Osteocyte (in vitro differentiated cells): Measurements from ENCODE around the gene TMEM240. TPM values are rescaled to one million over a fixed set of nuclear protein-coding genes. Genes with fewer than 3 reads are reported as not detected.

Source experiments
- DNase-seq: peaks from one replicate; pipeline ENCODE4 v3.0.0; 2021; ENCODE audit warnings: mixed read lengths; ENCODE audit not compliant: unreplicated experiment; ENCODE audit errors: extremely low spot score
- H3K27ac Mint-ChIP-seq: one replicate; pipeline ENCODE4 v1.8.0; 2021; ENCODE audit warnings: mild to moderate bottlenecking, mixed read lengths; ENCODE audit not compliant: unreplicated experiment
- H3K27me3 Mint-ChIP-seq: one replicate; pipeline ENCODE4 v1.8.0; 2021; ENCODE audit warnings: mixed read lengths; ENCODE audit not compliant: unreplicated experiment
- H3K36me3 Mint-ChIP-seq: one replicate; pipeline ENCODE4 v1.8.0; 2021; ENCODE audit warnings: mixed read lengths; ENCODE audit not compliant: unreplicated experiment
- H3K4me1 Mint-ChIP-seq: one replicate; pipeline ENCODE4 v1.8.0; 2021; ENCODE audit warnings: mixed read lengths; ENCODE audit not compliant: unreplicated experiment
- H3K4me3 Mint-ChIP-seq: one replicate; pipeline ENCODE4 v1.8.0; 2021; ENCODE audit warnings: mild to moderate bottlenecking, moderate library complexity, mixed read lengths; ENCODE audit not compliant: unreplicated experiment
- H3K9me3 Mint-ChIP-seq: one replicate; pipeline ENCODE4 v1.8.0; 2021; ENCODE audit warnings: mixed read lengths; ENCODE audit not compliant: unreplicated experiment
- total RNA-seq: library from RNA; stranded (reverse); gene quantifications from 2 replicates; pipeline ENCODE4 v1.2.1, GENCODE V29; 2021
- TF ChIP-seq, protein P1 (sequence below): fragments of 200-600 bp; sonication (generic); IDR thresholded peaks from 2 replicates; pipeline ENCODE4 v1.5.0; 2021; ENCODE audit warnings: antibody characterized with exemption, mild to moderate bottlenecking, moderate library complexity

Gene TMEM240
- total RNA-seq, 1 donor from 2014 or later, result 16.6 TPM

DNA sequence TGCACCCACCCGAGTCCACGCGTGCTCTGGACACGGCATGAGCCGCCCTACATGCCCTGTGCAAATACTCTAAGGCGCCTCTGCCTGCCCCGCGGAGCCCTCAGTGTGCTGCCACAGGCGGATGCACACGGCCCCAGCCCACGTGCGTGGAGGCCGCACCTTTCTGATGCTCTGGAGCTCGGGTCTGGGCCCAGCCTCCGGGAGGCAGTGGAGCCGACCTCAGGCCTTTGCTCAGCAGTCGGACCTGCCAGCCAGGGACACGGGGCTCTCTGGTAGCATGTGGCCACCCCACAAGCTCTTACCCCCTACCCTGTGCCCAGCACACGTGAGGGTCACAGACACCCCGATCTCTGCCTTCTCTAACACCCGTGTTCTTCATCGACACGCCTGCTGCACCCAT, 2.1 kb downstream of the TMEM240 start:
- no peak for DNase-seq
- H3K36me3 Mint-ChIP-seq, result no peaks in the 10 kb centered on the region
- H3K9me3 Mint-ChIP-seq, result no peaks in the 10 kb centered on the region
- no peaks in the 10 kb centered on the region for H3K27me3 Mint-ChIP-seq
- H3K4me1 Mint-ChIP-seq, result peaks cover 5% of the 10 kb centered on the region
- peak overlapping the region; percentile 75 for H3K4me3 Mint-ChIP-seq
- TF ChIP-seq, protein P1, sequence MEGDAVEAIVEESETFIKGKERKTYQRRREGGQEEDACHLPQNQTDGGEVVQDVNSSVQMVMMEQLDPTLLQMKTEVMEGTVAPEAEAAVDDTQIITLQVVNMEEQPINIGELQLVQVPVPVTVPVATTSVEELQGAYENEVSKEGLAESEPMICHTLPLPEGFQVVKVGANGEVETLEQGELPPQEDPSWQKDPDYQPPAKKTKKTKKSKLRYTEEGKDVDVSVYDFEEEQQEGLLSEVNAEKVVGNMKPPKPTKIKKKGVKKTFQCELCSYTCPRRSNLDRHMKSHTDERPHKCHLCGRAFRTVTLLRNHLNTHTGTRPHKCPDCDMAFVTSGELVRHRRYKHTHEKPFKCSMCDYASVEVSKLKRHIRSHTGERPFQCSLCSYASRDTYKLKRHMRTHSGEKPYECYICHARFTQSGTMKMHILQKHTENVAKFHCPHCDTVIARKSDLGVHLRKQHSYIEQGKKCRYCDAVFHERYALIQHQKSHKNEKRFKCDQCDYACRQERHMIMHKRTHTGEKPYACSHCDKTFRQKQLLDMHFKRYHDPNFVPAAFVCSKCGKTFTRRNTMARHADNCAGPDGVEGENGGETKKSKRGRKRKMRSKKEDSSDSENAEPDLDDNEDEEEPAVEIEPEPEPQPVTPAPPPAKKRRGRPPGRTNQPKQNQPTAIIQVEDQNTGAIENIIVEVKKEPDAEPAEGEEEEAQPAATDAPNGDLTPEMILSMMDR, result no peak
- H3K27ac Mint-ChIP-seq, result no peak overlapping the region

DNA sequence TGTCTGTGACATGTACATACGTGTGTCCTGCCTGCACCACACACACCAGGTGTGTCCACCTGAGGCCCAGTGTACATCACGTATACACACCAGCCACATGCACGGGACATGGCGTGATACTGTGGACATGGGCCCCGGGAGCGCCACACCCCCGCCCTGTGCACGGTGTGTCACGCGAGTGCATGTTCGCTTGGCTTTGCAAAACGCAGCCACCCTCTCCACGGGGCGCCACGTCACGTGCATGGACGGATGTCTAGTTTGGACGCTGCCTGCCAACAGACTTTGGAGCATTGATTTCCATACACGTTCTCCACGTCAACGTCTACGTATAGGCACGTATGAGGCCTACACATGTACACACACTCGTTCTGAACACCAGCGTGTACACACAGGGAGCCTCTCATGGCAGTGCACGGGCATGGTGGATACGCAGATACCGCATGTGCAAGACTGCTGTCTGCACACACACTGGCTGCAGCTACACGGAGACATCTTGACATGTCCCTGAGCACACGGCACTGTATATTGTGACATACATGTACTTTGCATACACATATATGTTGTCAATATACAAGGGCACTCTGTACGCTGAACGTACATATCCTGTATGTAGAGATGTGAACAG, 2.7 kb downstream of the TMEM240 start:
- Mint-ChIP-seq H3K4me1 (peaks cover 5% of the 10 kb centered on the region), H3K9me3 (no peaks in the 10 kb centered on the region), H3K27ac (no peak overlapping the region), H3K36me3 (no peaks in the 10 kb centered on the region), H3K4me3 (no peak overlapping the region), H3K27me3 (no peaks in the 10 kb centered on the region)
- TF ChIP-seq, protein P1, result no peak
- no peak for DNase-seq

DNA sequence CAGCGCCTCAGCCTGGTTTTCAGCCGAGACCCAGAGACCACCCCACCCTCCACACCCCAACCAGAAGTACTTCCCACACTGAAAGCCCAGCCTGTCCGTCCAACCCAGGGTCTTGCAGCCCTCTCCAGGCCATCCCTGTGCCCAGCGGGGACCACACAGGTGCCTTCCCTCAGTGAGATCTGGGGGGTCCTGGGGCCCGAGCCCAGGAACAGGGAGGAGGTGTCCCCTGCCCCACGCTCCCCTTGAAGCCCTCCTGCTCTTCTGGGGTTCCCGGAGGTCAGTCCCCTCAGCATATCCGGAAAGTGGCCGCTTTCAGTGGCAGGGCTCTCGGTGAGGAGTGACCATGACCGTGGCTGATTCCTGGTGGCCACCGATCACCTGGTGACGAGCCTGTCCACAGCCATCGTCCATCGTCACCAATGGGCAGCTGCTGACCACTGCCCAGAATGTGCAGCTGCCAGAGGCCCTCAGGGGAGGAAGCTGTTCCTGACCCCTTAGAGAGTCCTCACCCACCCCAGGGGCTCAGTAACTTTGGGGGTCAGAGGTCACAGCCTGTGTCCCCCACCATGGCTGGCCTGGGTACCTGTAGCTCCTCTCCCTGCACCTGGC, 3.4 kb downstream of the TMEM240 start:
- Mint-ChIP-seq H3K27ac (no peak overlapping the region), H3K4me3 (no peak overlapping the region)

DNA sequence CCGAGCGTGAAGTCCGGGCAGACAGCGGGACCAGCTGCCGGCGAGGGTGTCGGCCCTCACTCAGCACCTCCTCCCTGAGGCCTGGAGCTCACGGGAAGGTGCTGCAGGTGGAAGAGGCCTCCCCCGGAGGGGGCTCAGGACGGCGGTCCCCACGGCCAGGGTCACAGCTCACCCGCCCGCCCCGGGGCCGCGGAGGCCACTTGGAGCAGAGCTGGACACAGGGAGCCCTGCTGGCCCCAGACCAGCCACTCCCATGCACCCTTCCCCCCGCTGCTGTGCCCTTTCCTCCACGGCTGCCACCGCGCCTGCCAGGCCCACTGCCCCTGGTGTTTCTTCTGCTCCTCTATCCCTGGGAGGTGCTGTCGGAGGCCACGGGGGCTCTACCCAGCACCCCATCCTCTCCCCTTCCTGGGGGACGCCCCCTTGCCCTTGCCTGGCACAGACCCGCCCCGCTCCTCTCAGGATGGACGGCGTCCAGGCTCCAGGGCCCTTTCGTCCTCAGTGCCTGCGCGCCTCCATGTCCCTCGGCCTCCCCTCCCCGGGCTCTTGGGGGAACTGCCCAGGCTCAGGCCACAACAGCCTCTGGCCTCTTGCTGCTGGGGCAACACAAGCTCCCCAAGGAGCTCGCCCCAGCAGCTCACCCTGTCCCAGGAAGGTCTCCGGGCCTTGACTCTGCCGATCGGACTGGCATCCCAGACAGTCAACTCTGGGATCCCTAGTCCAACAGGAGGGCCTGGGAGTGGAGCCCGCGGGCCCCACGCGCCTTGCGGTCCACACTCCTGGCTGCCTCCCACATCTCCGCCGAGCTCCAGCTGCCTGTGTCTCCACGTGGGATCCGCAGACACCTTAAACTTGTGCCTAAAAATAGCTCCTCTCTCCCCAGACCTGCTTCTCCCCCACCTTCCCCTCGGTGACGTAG, 4.1 kb downstream of the TMEM240 start:
- H3K9me3 Mint-ChIP-seq, result peaks cover 4% of the 10 kb centered on the region
- no peak overlapping the region for H3K27ac Mint-ChIP-seq
- H3K4me1 Mint-ChIP-seq, result peaks cover 5% of the 10 kb centered on the region
- DNase-seq, result no peak
- peaks cover 7% of the 10 kb centered on the region for H3K36me3 Mint-ChIP-seq
- no peaks in the 10 kb centered on the region for H3K27me3 Mint-ChIP-seq
- TF ChIP-seq, protein P1, result no peak
- H3K4me3 Mint-ChIP-seq, result no peak overlapping the region

More for the DNA sequence above, 3.4 kb downstream of the TMEM240 start:
- H3K36me3 Mint-ChIP-seq, result peaks cover 3% of the 10 kb centered on the region
- no peaks in the 10 kb centered on the region for H3K27me3 Mint-ChIP-seq
- TF ChIP-seq, protein P1, result no peak
- no peak for DNase-seq
- peaks cover 2% of the 10 kb centered on the region for H3K9me3 Mint-ChIP-seq
- peaks cover 5% of the 10 kb centered on the region for H3K4me1 Mint-ChIP-seq
